Measurements from ENCODE around the gene NHLRC1.

NHLRC1 gene

DNA sequence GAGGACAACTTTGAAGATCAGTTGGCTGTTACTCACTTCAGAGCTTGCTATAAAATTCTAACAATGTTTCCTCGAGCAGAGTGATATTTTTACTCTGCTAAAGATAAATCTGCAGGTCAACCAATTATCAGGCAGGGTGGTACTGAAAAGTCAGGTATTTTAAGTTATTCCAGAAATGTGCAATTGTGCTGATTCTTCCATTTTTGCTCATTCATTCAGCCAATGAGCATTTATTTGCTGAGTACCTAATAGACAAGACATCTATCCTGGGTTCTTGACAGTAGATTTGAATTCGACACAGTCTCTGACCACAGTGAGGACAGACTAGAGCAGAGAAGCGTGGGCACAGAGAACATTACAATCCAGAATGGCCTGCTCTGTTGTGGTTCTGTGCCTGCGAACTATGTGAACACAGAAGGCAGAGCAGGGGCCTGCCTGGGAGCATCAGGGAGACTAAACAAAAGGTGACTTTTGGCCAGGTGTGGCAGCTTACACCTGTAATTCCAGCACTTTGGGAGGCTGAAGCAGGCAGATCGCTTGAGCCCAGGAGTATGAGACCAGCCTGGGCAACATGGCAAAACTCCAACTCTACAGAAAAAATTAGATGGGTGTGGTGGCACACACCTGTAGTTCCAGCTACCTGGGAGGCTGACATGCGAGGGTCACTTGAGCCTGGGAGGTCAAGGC, 17.6 kb upstream of the NHLRC1 start:
- no CpG with 5 or more reads among the region's 6 CpGs for WGBS (ENCODE audit: insufficient coverage, insufficient read length)
- Histone ChIP-seq H3K36me3 (ENCODE audit: control insufficient read depth, insufficient read depth, low read length) (peaks cover 4% of the 10 kb centered on the region; the same call in 1 of the 2 replicates), H3K4me1 (ENCODE audit: control insufficient read depth, insufficient read depth, low read length) (no peaks in the 10 kb centered on the region), H3K27ac (ENCODE audit: low read length) (no peak overlapping the region), H3K4me3 (ENCODE audit: low read length) (no peak overlapping the region), H3K27me3 (ENCODE audit: control insufficient read depth, insufficient read depth, low read length) (no peaks in the 10 kb centered on the region), H3K9me3 (ENCODE audit: control insufficient read depth, insufficient read depth, low read length) (no peaks in the 10 kb centered on the region)
- no peak for DNase-seq (ENCODE audit: low read depth, low spot score)

DNA sequence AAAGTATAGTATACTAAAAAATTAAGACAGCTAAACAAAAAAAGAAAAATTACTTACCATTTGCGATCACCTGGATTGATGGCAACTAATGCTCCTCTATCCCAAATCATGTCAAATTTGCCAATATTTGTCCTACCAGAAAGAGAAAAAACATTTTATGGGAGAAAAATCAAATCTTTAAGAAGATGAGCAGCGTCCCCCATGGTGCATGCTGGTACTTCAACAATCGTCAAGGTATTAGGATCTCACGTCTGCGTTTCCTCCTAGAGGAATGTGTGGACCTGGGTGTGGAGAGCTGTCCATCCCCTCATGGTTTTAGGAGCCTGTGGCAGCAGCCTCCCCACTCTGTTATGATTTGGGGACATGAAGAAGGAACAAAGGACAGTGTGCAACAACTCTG, 16.4 kb upstream of the NHLRC1 start:
- Histone ChIP-seq H3K4me3 (ENCODE audit: low read length) (no peak overlapping the region), H3K36me3 (ENCODE audit: control insufficient read depth, insufficient read depth, low read length) (peaks cover 4% of the 10 kb centered on the region; the same call in 1 of the 2 replicates), H3K4me1 (ENCODE audit: control insufficient read depth, insufficient read depth, low read length) (no peaks in the 10 kb centered on the region), H3K27me3 (ENCODE audit: control insufficient read depth, insufficient read depth, low read length) (no peaks in the 10 kb centered on the region), H3K9me3 (ENCODE audit: control insufficient read depth, insufficient read depth, low read length) (no peaks in the 10 kb centered on the region), H3K27ac (ENCODE audit: low read length) (no peak overlapping the region)
- DNase-seq (ENCODE audit: low read depth, low spot score): no peak
- WGBS (ENCODE audit: insufficient coverage, insufficient read length): no CpG with 5 or more reads among the region's 5 CpGs

DNA sequence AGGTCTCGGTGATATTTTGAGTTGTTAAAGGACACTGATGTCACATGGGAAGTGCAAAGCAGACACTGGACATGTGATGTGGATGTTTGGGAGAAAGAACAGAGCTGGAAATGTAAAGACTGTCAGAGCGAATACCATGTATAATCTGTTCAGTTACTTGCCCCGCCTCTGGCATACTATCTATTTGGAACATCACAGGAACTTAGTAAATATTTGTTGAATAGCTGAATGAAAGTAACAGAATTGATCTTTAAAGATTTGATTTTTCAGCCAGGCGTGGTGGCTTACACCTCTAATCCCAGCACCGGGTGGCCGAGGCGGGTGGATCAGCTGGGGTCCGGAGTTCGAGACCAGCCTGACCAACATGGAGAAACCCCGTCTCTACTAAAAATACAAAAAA, 13.8 kb upstream of the NHLRC1 start:
- H3K36me3 ChIP-seq (ENCODE audit: control insufficient read depth, insufficient read depth, low read length): peaks cover 4% of the 10 kb centered on the region; the same call in 1 of the 2 replicates
- no peak for DNase-seq (ENCODE audit: low read depth, low spot score)
- no peaks in the 10 kb centered on the region for H3K9me3 ChIP-seq (ENCODE audit: control insufficient read depth, insufficient read depth, low read length)
- H3K4me1 ChIP-seq (ENCODE audit: control insufficient read depth, insufficient read depth, low read length): no peaks in the 10 kb centered on the region
- H3K27me3 ChIP-seq (ENCODE audit: control insufficient read depth, insufficient read depth, low read length): no peaks in the 10 kb centered on the region
- no peak overlapping the region for H3K4me3 ChIP-seq (ENCODE audit: low read length)
- no peak overlapping the region for H3K27ac ChIP-seq (ENCODE audit: low read length)
- WGBS (ENCODE audit: insufficient coverage, insufficient read length): no CpG with 5 or more reads among the region's 10 CpGs

DNA sequence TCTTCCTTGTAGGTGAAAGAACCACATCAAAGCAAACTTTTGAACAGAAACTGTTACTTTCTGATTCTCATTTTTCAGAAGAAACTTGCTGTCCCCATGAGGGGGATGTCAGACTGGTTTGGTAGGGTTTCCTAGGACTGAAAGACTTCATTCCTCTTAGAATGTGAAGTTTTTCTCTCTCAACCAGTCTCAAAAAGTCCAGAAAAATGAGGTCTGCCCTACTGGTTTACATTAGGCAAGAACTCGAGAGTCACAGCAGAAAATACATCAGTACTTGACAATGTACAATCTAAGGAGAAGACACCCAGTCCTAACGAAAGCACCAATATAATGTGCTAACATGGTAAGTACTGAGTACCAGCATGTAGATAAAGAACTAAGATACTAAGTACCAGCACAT, 12.7 kb upstream of the NHLRC1 start:
- WGBS (ENCODE audit: insufficient coverage, insufficient read length): no CpG with 5 or more reads among the region's 2 CpGs
- DNase-seq (ENCODE audit: low read depth, low spot score): no peak
- Histone ChIP-seq H3K27me3 (ENCODE audit: control insufficient read depth, insufficient read depth, low read length) (no peaks in the 10 kb centered on the region), H3K4me1 (ENCODE audit: control insufficient read depth, insufficient read depth, low read length) (no peaks in the 10 kb centered on the region), H3K36me3 (ENCODE audit: control insufficient read depth, insufficient read depth, low read length) (peaks cover 4% of the 10 kb centered on the region; the same call in 1 of the 2 replicates), H3K4me3 (ENCODE audit: low read length) (no peak overlapping the region), H3K9me3 (ENCODE audit: control insufficient read depth, insufficient read depth, low read length) (no peaks in the 10 kb centered on the region), H3K27ac (ENCODE audit: low read length) (no peak overlapping the region)

DNA sequence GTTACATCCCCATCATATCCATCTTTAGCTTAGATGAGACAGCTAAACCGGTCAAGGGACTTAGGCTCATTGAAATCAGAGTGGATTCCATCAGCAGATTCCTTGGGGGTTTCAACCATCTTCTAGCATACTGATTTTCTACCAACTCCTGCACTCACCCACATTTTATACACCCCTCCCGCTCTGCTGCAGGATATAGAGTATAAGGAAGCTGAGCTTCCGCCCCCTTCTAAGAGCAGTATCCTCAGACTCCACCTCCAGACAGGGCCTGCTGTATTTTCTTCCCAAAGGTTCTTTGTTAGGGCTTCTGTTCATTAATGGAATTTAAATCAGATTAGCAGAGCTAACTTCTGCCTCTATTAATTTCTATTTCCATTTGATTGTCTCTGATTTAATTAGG, 9.9 kb upstream of the NHLRC1 start:
- Histone ChIP-seq H3K4me1 (ENCODE audit: control insufficient read depth, insufficient read depth, low read length) (no peaks in the 10 kb centered on the region), H3K4me3 (ENCODE audit: low read length) (no peak overlapping the region), H3K9me3 (ENCODE audit: control insufficient read depth, insufficient read depth, low read length) (no peaks in the 10 kb centered on the region), H3K36me3 (ENCODE audit: control insufficient read depth, insufficient read depth, low read length) (peaks cover 4% of the 10 kb centered on the region; the same call in 1 of the 2 replicates), H3K27me3 (ENCODE audit: control insufficient read depth, insufficient read depth, low read length) (no peaks in the 10 kb centered on the region), H3K27ac (ENCODE audit: low read length) (no peak overlapping the region)
- no peak for DNase-seq (ENCODE audit: low read depth, low spot score)
- WGBS (ENCODE audit: insufficient coverage, insufficient read length): no CpG with 5 or more reads among the region's 3 CpGs

DNA sequence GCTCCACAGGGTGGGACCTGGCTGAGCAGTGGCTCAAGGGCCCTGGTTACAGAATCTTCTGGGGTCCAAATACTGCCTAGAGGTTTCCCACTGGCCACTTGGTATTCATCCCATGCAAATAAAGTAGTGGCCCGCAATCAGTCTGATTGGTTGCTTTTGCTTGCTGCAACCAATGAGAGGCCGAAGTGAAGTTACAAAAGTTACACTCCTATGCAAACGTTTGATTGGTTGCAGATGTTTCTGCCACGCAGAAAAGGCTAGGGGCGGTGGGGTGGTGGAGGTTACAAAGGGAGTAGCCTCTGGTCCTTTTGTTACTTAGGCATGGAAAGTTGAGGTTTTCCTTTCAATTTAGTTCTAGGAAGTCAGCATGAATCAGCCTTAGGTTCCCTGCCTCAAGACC, 3.6 kb upstream of the NHLRC1 start:
- Histone ChIP-seq H3K4me3 (ENCODE audit: low read length) (no peak overlapping the region), H3K4me1 (ENCODE audit: control insufficient read depth, insufficient read depth, low read length) (no peaks in the 10 kb centered on the region), H3K27ac (ENCODE audit: low read length) (no peak overlapping the region), H3K9me3 (ENCODE audit: control insufficient read depth, insufficient read depth, low read length) (no peaks in the 10 kb centered on the region), H3K36me3 (ENCODE audit: control insufficient read depth, insufficient read depth, low read length) (no peaks in the 10 kb centered on the region), H3K27me3 (ENCODE audit: control insufficient read depth, insufficient read depth, low read length) (no peaks in the 10 kb centered on the region)
- no CpG with 5 or more reads among the region's 5 CpGs for WGBS (ENCODE audit: insufficient coverage, insufficient read length)
- DNase-seq (ENCODE audit: low read depth, low spot score): no peak

DNA sequence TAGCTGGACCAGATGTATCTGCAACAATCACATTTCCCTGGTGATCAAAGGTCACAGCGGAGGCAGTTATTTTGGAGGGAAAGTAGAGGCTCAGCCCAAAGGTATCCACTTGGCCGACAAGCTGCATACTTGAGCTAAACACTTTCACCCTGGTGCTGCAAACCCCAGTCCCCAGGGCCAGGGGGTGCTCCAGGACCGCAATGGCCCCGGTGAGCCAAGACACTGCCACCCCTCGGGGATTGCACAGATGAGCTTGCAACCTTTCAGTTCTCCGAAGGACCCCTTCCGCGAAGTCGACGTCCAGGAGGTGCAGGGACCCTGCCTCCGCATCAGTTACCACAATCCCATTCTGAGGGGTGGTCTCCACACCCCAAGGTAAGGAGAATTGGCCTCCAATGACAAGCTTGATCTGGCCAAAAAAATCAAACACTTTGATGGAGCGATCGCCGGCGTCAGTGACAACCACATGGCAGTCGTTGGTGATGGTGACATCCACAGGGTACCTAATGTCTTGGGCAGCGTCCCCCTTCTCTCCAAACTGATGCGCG, 823 bp downstream of the NHLRC1 start:
- no CpG with 5 or more reads among the region's 19 CpGs for WGBS (ENCODE audit: insufficient coverage, insufficient read length)
- no peak overlapping the region for H3K27ac ChIP-seq (ENCODE audit: low read length)
- no peaks in the 10 kb centered on the region for H3K4me1 ChIP-seq (ENCODE audit: control insufficient read depth, insufficient read depth, low read length)
- no peak overlapping the region for H3K4me3 ChIP-seq (ENCODE audit: low read length)
- no peaks in the 10 kb centered on the region for H3K9me3 ChIP-seq (ENCODE audit: control insufficient read depth, insufficient read depth, low read length)
- no peak for DNase-seq (ENCODE audit: low read depth, low spot score)
- no peaks in the 10 kb centered on the region for H3K36me3 ChIP-seq (ENCODE audit: control insufficient read depth, insufficient read depth, low read length)
- no peaks in the 10 kb centered on the region for H3K27me3 ChIP-seq (ENCODE audit: control insufficient read depth, insufficient read depth, low read length)

DNA sequence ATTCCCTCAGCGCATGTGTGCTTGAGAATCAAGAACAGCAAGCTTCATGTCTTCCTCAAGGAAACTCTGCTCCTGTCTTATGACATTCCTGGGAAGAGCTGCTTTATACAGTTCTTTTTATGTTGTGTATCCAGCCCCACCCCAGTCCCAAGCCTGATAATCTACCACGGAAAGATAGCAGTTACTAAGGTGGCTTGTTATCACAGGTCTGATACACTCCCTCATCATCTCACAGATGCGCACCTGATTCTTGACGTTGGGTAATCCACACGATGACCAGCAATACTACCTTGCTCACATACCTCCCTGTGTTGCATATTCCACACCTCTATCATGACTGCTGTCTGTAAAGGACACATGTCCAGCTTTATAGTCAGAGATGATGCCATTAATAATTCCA, 3.2 kb downstream of the NHLRC1 start:
- H3K36me3 ChIP-seq (ENCODE audit: control insufficient read depth, insufficient read depth, low read length): no peaks in the 10 kb centered on the region
- H3K27me3 ChIP-seq (ENCODE audit: control insufficient read depth, insufficient read depth, low read length): no peaks in the 10 kb centered on the region
- no peak for DNase-seq (ENCODE audit: low read depth, low spot score)
- no peak overlapping the region for H3K27ac ChIP-seq (ENCODE audit: low read length)
- no peak overlapping the region for H3K4me3 ChIP-seq (ENCODE audit: low read length)
- no CpG with 5 or more reads among the region's 5 CpGs for WGBS (ENCODE audit: insufficient coverage, insufficient read length)
- H3K4me1 ChIP-seq (ENCODE audit: control insufficient read depth, insufficient read depth, low read length): no peaks in the 10 kb centered on the region
- no peaks in the 10 kb centered on the region for H3K9me3 ChIP-seq (ENCODE audit: control insufficient read depth, insufficient read depth, low read length)

DNA sequence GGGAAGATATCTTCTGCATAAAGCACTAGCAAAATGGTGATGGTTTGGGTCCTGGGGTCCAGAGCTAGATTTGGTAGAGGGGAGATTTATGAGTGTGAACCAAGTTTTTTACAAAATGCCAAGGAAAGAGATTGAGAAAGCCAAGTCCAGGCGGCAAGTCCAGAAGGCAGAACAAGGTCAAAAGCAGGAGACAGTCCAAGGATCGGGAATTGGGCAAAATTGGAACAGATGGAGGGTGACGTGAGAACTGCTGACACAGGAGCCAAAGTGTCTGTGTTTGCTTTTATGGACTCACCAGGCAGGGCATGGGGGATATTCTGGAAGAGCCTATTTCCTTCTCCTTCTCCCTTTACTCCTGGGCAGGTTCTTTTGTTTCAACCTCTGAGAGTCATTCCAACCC, 4.1 kb downstream of the NHLRC1 start:
- H3K9me3 ChIP-seq (ENCODE audit: control insufficient read depth, insufficient read depth, low read length): no peaks in the 10 kb centered on the region
- WGBS (ENCODE audit: insufficient coverage, insufficient read length): no CpG with 5 or more reads among the region's 3 CpGs
- H3K27ac ChIP-seq (ENCODE audit: low read length): no peak overlapping the region
- H3K27me3 ChIP-seq (ENCODE audit: control insufficient read depth, insufficient read depth, low read length): no peaks in the 10 kb centered on the region
- no peaks in the 10 kb centered on the region for H3K36me3 ChIP-seq (ENCODE audit: control insufficient read depth, insufficient read depth, low read length)
- DNase-seq (ENCODE audit: low read depth, low spot score): no peak
- H3K4me1 ChIP-seq (ENCODE audit: control insufficient read depth, insufficient read depth, low read length): no peaks in the 10 kb centered on the region
- no peak overlapping the region for H3K4me3 ChIP-seq (ENCODE audit: low read length)

DNA sequence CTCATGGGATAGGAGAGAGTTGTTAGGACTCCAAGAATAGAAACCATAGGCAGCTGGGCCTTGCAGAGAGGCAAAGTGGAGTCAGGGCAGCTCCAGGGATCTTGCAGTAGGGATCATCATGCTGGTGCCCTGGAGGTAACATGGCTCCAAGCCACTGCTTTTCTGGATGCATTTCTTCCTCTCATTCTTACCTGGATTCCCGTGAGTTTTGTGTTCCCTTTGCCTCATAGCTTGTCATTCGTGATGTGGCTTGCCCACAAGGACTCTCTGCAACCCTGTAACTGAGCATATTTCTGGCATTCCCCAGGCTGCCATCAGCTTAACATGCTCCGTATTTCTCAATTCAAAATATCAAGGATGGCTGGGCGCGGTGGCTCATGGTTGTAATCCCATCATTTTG, 5.3 kb downstream of the NHLRC1 start:
- Histone ChIP-seq H3K36me3 (ENCODE audit: control insufficient read depth, insufficient read depth, low read length) (no peaks in the 10 kb centered on the region), H3K9me3 (ENCODE audit: control insufficient read depth, insufficient read depth, low read length) (no peaks in the 10 kb centered on the region), H3K27ac (ENCODE audit: low read length) (no peak overlapping the region), H3K4me1 (ENCODE audit: control insufficient read depth, insufficient read depth, low read length) (no peaks in the 10 kb centered on the region), H3K4me3 (ENCODE audit: low read length) (no peak overlapping the region), H3K27me3 (ENCODE audit: control insufficient read depth, insufficient read depth, low read length) (no peaks in the 10 kb centered on the region)
- no CpG with 5 or more reads among the region's 5 CpGs for WGBS (ENCODE audit: insufficient coverage, insufficient read length)
- DNase-seq (ENCODE audit: low read depth, low spot score): no peak

DNA sequence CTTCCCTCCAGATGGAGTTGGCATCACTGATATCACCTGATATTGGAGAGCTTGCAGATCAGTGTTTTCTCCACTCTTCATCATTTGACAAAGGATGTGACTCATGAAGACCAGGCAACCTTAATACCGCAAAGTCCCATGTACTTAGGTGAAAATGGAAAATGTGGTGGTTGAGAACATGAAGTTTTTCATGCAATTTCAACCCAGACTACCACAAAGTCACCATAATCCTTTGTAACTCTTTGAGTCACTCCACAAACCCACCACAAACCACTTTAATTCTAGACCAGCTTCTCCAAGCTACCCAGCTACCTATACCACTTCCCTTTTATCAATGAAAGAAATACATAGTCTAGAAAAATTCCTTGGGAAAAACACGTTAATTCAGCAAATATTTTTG, 7.1 kb downstream of the NHLRC1 start:
- no peaks in the 10 kb centered on the region for H3K36me3 ChIP-seq (ENCODE audit: control insufficient read depth, insufficient read depth, low read length)
- no peak for DNase-seq (ENCODE audit: low read depth, low spot score)
- H3K9me3 ChIP-seq (ENCODE audit: control insufficient read depth, insufficient read depth, low read length): no peaks in the 10 kb centered on the region
- no CpG with 5 or more reads among the region's 2 CpGs for WGBS (ENCODE audit: insufficient coverage, insufficient read length)
- H3K27ac ChIP-seq (ENCODE audit: low read length): no peak overlapping the region
- H3K27me3 ChIP-seq (ENCODE audit: control insufficient read depth, insufficient read depth, low read length): no peaks in the 10 kb centered on the region
- no peak overlapping the region for H3K4me3 ChIP-seq (ENCODE audit: low read length)
- no peaks in the 10 kb centered on the region for H3K4me1 ChIP-seq (ENCODE audit: control insufficient read depth, insufficient read depth, low read length)
